KMS-11 (cell line): Measurements from ENCODE around the gene ROPN1.

Experiments
- H2AFZ ChIP-seq: fragments of 200-600 bp; sonication (generic); 2 replicates; pipeline ENCODE4 v1.6.1; 2016; ENCODE audit warnings: antibody characterized with exemption, mixed run types, low read depth
- H3K27ac ChIP-seq: fragments of 200-600 bp; sonication (generic); 2 replicates; pipeline ENCODE4 v1.6.1; 2016; ENCODE audit warnings: mild to moderate bottlenecking, mixed run types
- H3K27me3 ChIP-seq: fragments of 200-600 bp; sonication (generic); 2 replicates; pipeline ENCODE4 v1.6.1; 2017; ENCODE audit warnings: mild to moderate bottlenecking, low read depth, mixed run types, moderate library complexity; ENCODE audit not compliant: insufficient read depth
- H3K36me3 ChIP-seq: fragments of 200-600 bp; sonication (generic); 2 replicates; pipeline ENCODE4 v1.6.1; 2017; ENCODE audit warnings: mild to moderate bottlenecking, mixed run types; ENCODE audit not compliant: insufficient read depth
- H3K4me1 ChIP-seq: fragments of 200-600 bp; sonication (generic); 2 replicates; pipeline ENCODE4 v1.6.1; 2016; ENCODE audit warnings: mild to moderate bottlenecking, low read depth, mixed run types; ENCODE audit not compliant: poor library complexity, severe bottlenecking
- H3K4me2 ChIP-seq: fragments of 200-600 bp; sonication (generic); 2 replicates; pipeline ENCODE4 v1.7.0; 2016; ENCODE audit warnings: mild to moderate bottlenecking, mixed run types
- H3K4me3 ChIP-seq: fragments of 200-600 bp; sonication (generic); IDR thresholded peaks from 2 replicates; pipeline ENCODE4 v1.6.1; 2017; ENCODE audit warnings: low read depth, low read length, mixed read lengths; ENCODE audit not compliant: insufficient read depth
- H3K79me2 ChIP-seq: fragments of 200-600 bp; sonication (generic); 2 replicates; pipeline ENCODE4 v1.6.1; 2016; ENCODE audit warnings: low read depth, mixed run types; ENCODE audit not compliant: insufficient read depth
- H3K9ac ChIP-seq: fragments of 200-600 bp; sonication (generic); 2 replicates; pipeline ENCODE4 v1.6.1; 2016; ENCODE audit warnings: mild to moderate bottlenecking, mixed run types
- H4K20me1 ChIP-seq: fragments of 200-600 bp; sonication (generic); 2 replicates; pipeline ENCODE4 v1.6.1; 2016; ENCODE audit warnings: mild to moderate bottlenecking, mixed run types; ENCODE audit not compliant: insufficient read depth
- TF ChIP-seq, protein P1 (sequence below): fragments of 200-600 bp; sonication (generic); conservative IDR thresholded peaks from 2 replicates; pipeline ENCODE4 v1.6.1; 2017; ENCODE audit warnings: low read depth, mild to moderate bottlenecking, antibody characterized with exemption, low read length, moderate library complexity, mixed read lengths

The ROPN1 gene

DNA sequence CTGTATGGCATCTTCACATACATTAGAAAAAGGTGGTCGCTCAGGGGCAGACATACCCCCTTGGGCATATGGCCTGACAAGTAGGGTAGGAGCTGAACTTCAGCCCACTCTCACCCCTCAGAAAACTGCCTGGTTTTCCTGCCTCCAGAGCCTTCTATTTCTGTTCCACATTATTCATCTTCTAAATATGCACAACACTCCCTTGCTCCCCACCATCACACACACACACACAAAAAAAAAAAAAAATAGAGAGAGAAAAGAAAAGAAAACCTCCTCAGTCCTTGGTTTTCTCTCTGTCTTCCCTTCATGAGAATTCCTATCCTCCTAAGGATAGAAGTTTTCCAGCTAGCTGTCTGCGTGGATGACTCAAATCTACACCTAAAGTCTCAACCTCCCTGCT lies 5.6 kb upstream of the ROPN1 start:
- no peaks in the 10 kb centered on the region for H3K79me2 ChIP-seq

DNA sequence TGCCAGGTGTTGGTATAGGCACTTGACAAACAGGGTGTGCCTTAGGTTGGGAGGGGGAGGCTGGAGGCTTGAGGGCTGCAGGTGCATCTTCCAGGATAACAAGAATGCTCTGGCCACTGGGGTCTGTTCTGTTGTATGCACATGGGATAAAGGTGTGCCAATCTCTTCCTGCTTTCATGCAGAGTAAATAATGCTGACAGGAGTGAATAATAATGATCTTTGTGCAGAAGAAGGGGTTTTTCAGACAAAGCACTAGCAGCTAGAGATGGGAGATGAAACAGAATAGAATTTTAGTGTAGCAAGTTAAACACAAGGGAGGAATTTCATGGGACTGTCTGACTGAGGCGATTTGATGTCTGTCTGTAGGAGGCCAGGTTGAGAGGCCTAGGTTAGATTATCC lies 1.9 kb upstream of the ROPN1 start:
- H3K36me3 ChIP-seq, result no peaks in the 10 kb centered on the region
- no peaks in the 10 kb centered on the region for H3K27me3 ChIP-seq
- H3K9ac ChIP-seq, result no peak overlapping the region
- H3K4me3 ChIP-seq, result no peak overlapping the region
- no peaks in the 10 kb centered on the region for H4K20me1 ChIP-seq
- H3K79me2 ChIP-seq, result no peaks in the 10 kb centered on the region
- H3K4me1 ChIP-seq, result no peaks in the 10 kb centered on the region
- no peak overlapping the region for H3K27ac ChIP-seq
- H2AFZ ChIP-seq, result no peak overlapping the region
- no peak overlapping the region for H3K4me2 ChIP-seq
- TF ChIP-seq, protein P1, sequence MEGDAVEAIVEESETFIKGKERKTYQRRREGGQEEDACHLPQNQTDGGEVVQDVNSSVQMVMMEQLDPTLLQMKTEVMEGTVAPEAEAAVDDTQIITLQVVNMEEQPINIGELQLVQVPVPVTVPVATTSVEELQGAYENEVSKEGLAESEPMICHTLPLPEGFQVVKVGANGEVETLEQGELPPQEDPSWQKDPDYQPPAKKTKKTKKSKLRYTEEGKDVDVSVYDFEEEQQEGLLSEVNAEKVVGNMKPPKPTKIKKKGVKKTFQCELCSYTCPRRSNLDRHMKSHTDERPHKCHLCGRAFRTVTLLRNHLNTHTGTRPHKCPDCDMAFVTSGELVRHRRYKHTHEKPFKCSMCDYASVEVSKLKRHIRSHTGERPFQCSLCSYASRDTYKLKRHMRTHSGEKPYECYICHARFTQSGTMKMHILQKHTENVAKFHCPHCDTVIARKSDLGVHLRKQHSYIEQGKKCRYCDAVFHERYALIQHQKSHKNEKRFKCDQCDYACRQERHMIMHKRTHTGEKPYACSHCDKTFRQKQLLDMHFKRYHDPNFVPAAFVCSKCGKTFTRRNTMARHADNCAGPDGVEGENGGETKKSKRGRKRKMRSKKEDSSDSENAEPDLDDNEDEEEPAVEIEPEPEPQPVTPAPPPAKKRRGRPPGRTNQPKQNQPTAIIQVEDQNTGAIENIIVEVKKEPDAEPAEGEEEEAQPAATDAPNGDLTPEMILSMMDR, result no peak

More for the DNA sequence above, 5.6 kb upstream of the ROPN1 start:
- no peak overlapping the region for H3K4me2 ChIP-seq
- no peak overlapping the region for H3K4me3 ChIP-seq
- no peaks in the 10 kb centered on the region for H4K20me1 ChIP-seq
- no peaks in the 10 kb centered on the region for H3K27me3 ChIP-seq
- H3K4me1 ChIP-seq, result no peaks in the 10 kb centered on the region
- no peak overlapping the region for H3K27ac ChIP-seq
- TF ChIP-seq, protein P1, result no peak
- H3K36me3 ChIP-seq, result no peaks in the 10 kb centered on the region
- no peak overlapping the region for H3K9ac ChIP-seq
- H2AFZ ChIP-seq, result no peak overlapping the region

DNA sequence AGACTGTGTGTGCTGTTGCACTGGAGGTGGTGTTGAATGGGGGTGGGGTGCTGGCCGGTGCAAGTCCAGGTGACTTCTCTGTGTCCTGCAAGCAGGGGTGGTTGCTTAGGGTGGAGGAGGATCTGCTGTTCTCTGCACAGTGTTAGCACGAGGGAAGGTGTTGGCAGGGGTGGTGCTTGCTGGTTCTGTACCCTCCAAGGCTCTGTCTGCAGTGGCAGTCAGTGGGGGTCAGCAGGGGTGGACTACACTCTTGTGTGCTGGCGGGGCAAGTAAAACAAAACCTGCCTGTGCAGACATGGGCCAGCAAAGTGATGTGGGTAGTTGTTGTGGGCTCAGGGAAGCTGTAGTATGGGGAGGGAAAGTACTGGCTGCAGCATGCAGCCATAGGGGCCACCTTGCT lies 5.5 kb downstream of the ROPN1 start:
- Histone ChIP-seq H3K27me3 (no peaks in the 10 kb centered on the region), H3K27ac (no peak overlapping the region), H3K4me1 (no peaks in the 10 kb centered on the region), H3K79me2 (no peaks in the 10 kb centered on the region), H3K4me3 (no peak overlapping the region), H4K20me1 (no peaks in the 10 kb centered on the region), H3K9ac (no peak overlapping the region), H2AFZ (no peak overlapping the region), H3K36me3 (no peaks in the 10 kb centered on the region), H3K4me2 (no peak overlapping the region)
- TF ChIP-seq, protein P1, result no peak

DNA sequence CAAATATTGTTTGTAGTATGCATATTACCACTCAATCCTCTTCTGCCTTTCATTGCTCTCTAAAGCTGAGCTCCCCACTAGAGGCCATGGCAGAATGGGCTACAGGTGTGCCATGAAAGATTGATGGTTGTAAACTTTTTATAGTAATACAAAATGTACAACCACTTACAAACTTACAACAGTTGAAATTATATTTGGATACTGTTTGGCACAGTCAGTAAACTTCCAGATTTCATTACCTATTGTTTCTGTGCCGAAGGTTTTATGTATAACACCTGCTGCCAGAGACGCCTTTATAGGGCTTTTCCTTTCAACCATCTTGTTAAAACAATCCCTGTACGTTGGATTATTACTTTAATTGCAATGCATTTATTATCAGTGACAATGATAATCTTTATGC lies 7.0 kb downstream of the ROPN1 start:
- H3K79me2 ChIP-seq, result no peaks in the 10 kb centered on the region
- no peak overlapping the region for H3K9ac ChIP-seq

More for the DNA sequence above, 7.0 kb downstream of the ROPN1 start:
- Histone ChIP-seq H3K4me1 (no peaks in the 10 kb centered on the region), H3K27ac (no peak overlapping the region), H3K4me3 (no peak overlapping the region), H2AFZ (no peak overlapping the region), H3K4me2 (no peak overlapping the region), H3K27me3 (no peaks in the 10 kb centered on the region), H3K36me3 (no peaks in the 10 kb centered on the region), H4K20me1 (no peaks in the 10 kb centered on the region)
- TF ChIP-seq, protein P1, result no peak
